BJ (cell line): ENCODE data around the gene NSD2. TPM values are rescaled to one million over a fixed set of nuclear protein-coding genes. Genes with fewer than 3 reads are reported as not detected.
"Not testable (repeated sequence)": the region's sequence is repeated elsewhere in the genome, so short reads cannot be mapped to it uniquely, and the experiment has no call there.

Source experiments
- CTCF ChIA-PET: fragments of 350-600 bp; formaldehyde crosslinking; extraction: SDS; loops from one replicate; lab custom pipeline; 2021; ENCODE audit warnings: antibody characterized with exemption, inconsistent platforms; lab: Yijun Ruan, JAX
- POLR2A ChIA-PET: fragments of 300-600 bp; sonication (Branson Sonifier 250); formaldehyde crosslinking; extraction: SDS; loops from one replicate; lab custom pipeline; 2021; ENCODE audit warnings: antibody characterized with exemption; lab: Charles Lee
- DNase-seq: peaks from one replicate; pipeline ENCODE4 v3.0.0-alpha.2; 2011; ENCODE audit warnings: low read depth
- H3K27me3 ChIP-seq: 2 replicates; pipeline ENCODE4 v1.6.0; 2011; ENCODE audit warnings: low read length; ENCODE audit not compliant: control insufficient read depth, insufficient read depth
- H3K36me3 ChIP-seq: 2 replicates; pipeline ENCODE4 v1.5.1; 2011; ENCODE audit warnings: low read length; ENCODE audit not compliant: control insufficient read depth, insufficient read depth
- H3K4me3 ChIP-seq: 2 replicates; pipeline ENCODE4 v1.5.1; 2011; ENCODE audit warnings: low read depth, mild to moderate bottlenecking, control low read depth, low read length
- polyA plus RNA-seq: library from polyadenylated mRNA; depleted of rRNA; stranded (reverse); fragments of >200 nt; gene quantifications from 2 replicates; pipeline ENCODE4 v1.2.3, GENCODE V29; 2011
- TF ChIP-seq, protein P1 (sequence below): IDR thresholded peaks from 2 replicates; pipeline ENCODE4 v1.5.1; 2011; ENCODE audit warnings: low read depth, mild to moderate bottlenecking, control low read depth, inconsistent platforms, low read length, moderate library complexity; ENCODE audit not compliant: insufficient read depth

NSD2 gene
- polyA plus RNA-seq, 1 experiment: 22.3 TPM

DNA sequence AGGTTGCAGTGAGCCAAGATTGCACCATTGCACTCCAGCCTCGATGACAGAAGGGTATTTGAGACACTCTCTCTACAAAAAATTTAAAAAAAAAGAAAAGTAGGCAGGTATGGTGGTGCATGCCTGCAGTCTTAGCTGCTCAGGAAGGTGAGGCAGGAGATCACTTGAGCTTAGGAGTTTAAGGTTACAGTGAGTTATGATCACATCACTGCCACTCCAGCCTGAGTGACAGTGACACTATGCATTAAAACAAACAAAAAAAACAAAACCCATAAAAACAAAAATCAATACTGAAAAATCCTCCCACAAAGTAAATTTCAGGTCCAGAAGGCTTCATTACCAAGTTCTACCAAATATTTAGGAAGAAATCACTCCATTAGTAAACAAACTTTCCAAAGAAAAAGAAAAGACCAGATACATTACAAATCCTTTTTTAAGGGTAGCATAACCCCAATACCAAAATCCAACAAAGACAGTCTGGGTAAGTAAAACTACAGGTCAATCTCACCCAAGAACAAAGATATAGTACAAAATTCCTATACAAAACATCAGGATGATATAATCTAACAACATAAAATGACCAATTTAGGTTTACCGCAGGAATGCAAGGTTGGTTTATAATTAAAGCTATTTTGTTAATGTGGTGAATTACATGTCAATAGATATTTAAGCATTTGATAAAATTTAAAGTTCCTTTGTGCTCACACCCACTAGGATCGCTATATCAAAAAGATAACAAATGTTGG is 125.8 kb downstream of the NSD2 start:
- Histone ChIP-seq H3K36me3 (peaks cover 2% of the 10 kb centered on the region), H3K27me3 (no peaks in the 10 kb centered on the region), H3K4me3 (no peak overlapping the region)
- no peak for DNase-seq
- POLR2A ChIA-PET: no interaction called here
- CTCF ChIA-PET: interaction anchor here (0.8 kb wide), 1 partner anchor 11 kb away, joined by 3 read pairs; no protein-coding TSS in a partner anchor
- TF ChIP-seq, protein P1, sequence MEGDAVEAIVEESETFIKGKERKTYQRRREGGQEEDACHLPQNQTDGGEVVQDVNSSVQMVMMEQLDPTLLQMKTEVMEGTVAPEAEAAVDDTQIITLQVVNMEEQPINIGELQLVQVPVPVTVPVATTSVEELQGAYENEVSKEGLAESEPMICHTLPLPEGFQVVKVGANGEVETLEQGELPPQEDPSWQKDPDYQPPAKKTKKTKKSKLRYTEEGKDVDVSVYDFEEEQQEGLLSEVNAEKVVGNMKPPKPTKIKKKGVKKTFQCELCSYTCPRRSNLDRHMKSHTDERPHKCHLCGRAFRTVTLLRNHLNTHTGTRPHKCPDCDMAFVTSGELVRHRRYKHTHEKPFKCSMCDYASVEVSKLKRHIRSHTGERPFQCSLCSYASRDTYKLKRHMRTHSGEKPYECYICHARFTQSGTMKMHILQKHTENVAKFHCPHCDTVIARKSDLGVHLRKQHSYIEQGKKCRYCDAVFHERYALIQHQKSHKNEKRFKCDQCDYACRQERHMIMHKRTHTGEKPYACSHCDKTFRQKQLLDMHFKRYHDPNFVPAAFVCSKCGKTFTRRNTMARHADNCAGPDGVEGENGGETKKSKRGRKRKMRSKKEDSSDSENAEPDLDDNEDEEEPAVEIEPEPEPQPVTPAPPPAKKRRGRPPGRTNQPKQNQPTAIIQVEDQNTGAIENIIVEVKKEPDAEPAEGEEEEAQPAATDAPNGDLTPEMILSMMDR: no peak

DNA sequence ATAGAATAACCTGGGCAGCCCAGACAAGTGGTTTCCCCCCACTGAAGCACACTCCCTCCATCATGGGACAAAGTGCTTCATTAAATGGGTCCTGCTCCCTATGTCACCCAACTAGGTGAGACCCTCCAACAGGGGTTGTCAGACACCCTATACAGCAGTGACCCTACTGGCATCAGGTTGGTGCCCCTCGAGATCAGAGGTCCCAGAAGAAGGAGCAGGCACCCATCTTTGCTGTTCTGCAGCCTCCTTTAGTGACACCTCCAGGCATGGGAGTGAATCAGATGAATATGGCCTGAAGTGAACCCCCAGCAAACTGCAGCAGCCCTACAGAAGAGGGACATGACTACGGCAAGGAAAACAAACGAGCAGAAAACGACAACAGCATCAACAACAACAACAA is 126.5 kb downstream of the NSD2 start:
- TF ChIP-seq, protein P1: no peak
- Histone ChIP-seq H3K27me3 (no peaks in the 10 kb centered on the region), H3K4me3 (no peak overlapping the region), H3K36me3 (peaks cover 2% of the 10 kb centered on the region)
- ChIA-PET POLR2A (no interaction called here), CTCF (no interaction called here)
- no peak for DNase-seq

DNA sequence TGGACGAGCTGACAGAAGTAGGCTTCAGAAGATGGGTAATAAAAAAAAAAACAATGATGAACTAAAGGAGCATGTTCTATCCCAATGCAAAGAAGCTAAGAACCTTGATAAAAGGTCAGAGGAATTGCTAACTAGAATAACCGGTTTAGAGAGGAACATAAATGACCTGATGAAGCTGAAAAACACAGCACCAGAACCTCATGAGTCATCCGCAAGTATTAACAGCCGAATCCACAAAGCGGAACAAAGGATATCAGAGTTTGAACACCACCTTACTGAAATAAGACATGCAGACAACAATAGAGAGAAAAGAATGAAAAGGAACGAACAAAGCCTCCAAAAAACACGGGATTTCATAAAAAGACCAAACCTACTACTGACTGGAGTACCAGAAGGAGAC is 127.1 kb downstream of the NSD2 start:
- H3K36me3 ChIP-seq: peaks cover 2% of the 10 kb centered on the region
- no peak overlapping the region for H3K4me3 ChIP-seq
- no peaks in the 10 kb centered on the region for H3K27me3 ChIP-seq
- ChIA-PET CTCF (no interaction called here), POLR2A (no interaction called here)
- DNase-seq: no peak
- TF ChIP-seq, protein P1: no peak

DNA sequence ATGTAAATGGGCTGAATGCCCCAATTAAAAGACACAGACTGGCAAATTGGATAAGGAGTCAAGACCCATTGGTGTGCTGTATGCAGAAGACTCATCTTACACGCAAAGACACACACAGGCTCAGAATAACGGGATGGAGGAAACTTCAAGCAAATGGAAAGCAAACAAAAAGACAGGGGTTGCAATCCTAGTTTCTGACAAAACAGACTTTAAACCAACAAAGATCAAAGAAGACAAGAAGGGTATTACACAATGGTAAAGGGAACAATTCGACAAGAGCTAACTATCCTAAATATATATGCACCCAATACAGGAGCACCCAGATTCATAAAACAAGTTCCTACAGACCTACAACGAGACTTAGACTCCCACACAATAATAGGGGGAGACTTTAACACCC is 128.1 kb downstream of the NSD2 start:
- H3K4me3 ChIP-seq, POLR2A ChIA-PET, H3K27me3 ChIP-seq, H3K36me3 ChIP-seq, DNase-seq, CTCF ChIA-PET: not testable (repeated sequence)

DNA sequence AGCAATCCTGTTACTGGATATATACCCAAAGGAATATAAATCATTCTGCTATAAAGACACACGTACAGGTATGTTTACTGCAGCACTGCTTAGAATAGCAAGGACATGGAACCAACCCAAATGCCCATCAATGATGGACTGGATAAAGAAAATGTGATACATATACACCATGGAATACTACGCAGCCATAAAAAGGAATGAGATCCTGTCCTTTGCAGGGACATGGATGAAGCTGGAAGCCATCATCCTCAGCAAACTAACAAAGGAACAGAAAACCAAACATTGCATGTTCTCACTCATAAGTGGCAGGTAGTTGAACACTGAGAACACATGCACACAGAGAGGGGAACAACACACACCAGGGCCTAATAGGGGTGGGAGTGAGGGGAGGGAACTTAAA is 132.2 kb downstream of the NSD2 start:
- H3K36me3 ChIP-seq, POLR2A ChIA-PET, H3K4me3 ChIP-seq, H3K27me3 ChIP-seq, DNase-seq: not testable (repeated sequence)
- CTCF ChIA-PET: interaction anchor here (0.6 kb wide), 1 partner anchor 129 kb away, joined by 3 read pairs; no protein-coding TSS in a partner anchor

DNA sequence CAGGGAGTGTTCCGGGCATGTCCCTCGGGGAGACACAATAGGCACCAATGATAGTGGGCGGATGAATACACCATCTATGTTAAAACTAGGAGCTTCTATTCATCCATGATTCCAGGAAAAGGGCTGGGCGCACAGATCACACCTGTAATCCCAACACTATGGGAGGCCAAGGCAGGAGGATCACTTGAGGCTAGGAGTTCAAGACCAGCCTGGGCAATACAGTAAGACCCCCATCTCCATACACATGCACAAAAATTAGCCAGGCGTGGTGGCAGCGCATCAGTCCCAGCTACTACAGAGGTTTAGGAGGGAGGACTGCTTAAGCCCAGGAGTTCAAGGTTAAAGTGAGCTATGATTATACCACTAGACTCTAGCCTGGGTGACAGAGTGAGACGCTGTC is 135.2 kb downstream of the NSD2 start:
- H3K36me3 ChIP-seq: no peaks in the 10 kb centered on the region
- TF ChIP-seq, protein P1: no peak
- ChIA-PET POLR2A (no interaction called here), CTCF (no interaction called here)
- no peak overlapping the region for H3K4me3 ChIP-seq
- no peak for DNase-seq
- H3K27me3 ChIP-seq: no peaks in the 10 kb centered on the region
